ENCODE data around the gene CDIP1.

The CDIP1 gene

DNA sequence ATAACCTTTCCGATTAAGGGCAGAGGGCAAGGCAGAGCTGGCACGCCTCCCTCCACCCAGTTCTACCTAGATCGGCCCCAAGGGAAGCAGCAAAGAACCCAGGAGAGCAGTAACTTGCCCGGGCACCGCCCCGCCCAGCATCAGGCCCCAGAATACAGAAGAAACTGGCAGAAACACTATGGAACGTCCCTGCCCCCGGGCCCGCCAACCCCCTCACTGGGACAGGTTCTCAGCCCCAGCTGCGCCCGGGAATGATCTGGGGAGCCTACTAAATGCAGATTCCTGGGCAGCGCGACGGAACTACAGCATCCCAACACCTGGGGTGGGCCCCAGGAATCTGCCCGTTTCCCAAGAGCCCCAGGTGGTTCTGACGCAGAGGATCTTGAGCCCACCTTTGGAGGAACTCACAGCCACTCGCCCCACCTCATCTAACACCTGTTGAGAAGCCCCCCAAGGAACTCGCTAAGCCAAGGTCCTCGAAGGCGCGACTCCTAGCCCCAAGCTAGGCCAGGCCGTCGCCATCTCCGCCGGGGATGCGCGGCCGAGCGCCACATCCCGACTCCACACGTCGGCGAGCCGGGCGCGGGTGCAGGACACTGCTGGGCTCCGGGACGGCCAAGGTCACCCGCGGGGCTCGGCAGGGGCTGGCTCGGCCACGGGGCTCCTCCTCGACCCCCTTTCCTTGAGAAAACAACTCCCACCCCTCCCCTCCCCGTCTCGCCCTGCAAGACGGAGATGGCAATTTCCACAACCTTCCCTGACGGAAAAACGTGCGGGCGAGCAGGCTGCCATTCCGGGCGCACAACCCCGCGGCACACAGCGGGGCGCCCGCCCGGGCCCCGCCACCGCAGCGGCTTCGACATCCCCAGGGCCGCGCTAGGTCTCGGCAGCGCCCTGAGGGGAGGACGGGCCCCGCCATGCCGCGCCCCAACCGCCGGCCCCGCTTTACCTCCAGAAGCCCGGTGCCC is 913 bp downstream of the CDIP1 start:
- no peaks in the 10 kb centered on the region for H3K36me3 ChIP-seq (ENCODE audit: insufficient read depth, low read length)
- H3K4me3 ChIP-seq (ENCODE audit: low read length), result peak overlapping the region; percentile 82
- H3K27me3 ChIP-seq (ENCODE audit: control insufficient read depth, insufficient read depth, low read length), result no peaks in the 10 kb centered on the region
- peaks cover 4% of the 10 kb centered on the region for H3K9me3 ChIP-seq (replicated peaks; ENCODE audit: low read length)
- peak overlapping the region; percentile 78 for H3K9ac ChIP-seq (ENCODE audit: low read depth, low read length)
- peaks cover 4% of the 10 kb centered on the region for H3K4me1 ChIP-seq (ENCODE audit: control insufficient read depth, insufficient read depth, low read length)
- peak overlapping the region; percentile 86 for H3K4me2 ChIP-seq (ENCODE audit: low read length)

GRCh38 chr16:4536391-4537106 is 2.0 kb downstream of the CDIP1 start:
- peaks cover 4% of the 10 kb centered on the region for H3K4me1 ChIP-seq (ENCODE audit: control insufficient read depth, insufficient read depth, low read length)
- no peak overlapping the region for H3K4me3 ChIP-seq (ENCODE audit: low read length)
- no peak overlapping the region for H3K9ac ChIP-seq (ENCODE audit: low read depth, low read length)

GRCh38 chr16:4535627-4536108 is 2.9 kb downstream of the CDIP1 start:
- no peaks in the 10 kb centered on the region for H3K36me3 ChIP-seq (ENCODE audit: insufficient read depth, low read length)
- H3K9ac ChIP-seq (ENCODE audit: low read depth, low read length), result no peak overlapping the region
- no peaks in the 10 kb centered on the region for H3K27me3 ChIP-seq (ENCODE audit: control insufficient read depth, insufficient read depth, low read length)
- H3K4me1 ChIP-seq (ENCODE audit: control insufficient read depth, insufficient read depth, low read length), result peaks cover 4% of the 10 kb centered on the region
- H3K4me3 ChIP-seq (ENCODE audit: low read length), result no peak overlapping the region
- peaks cover 4% of the 10 kb centered on the region for H3K9me3 ChIP-seq (replicated peaks; ENCODE audit: low read length)
- no peak overlapping the region for H3K4me2 ChIP-seq (ENCODE audit: low read length)

More at GRCh38 chr16:4536391-4537106, 2.0 kb downstream of the CDIP1 start:
- Histone ChIP-seq H3K4me2 (ENCODE audit: low read length) (no peak overlapping the region), H3K36me3 (ENCODE audit: insufficient read depth, low read length) (no peaks in the 10 kb centered on the region), H3K9me3 (replicated peaks; ENCODE audit: low read length) (peaks cover 4% of the 10 kb centered on the region), H3K27me3 (ENCODE audit: control insufficient read depth, insufficient read depth, low read length) (no peaks in the 10 kb centered on the region)

- Histone ChIP-seq H3K4me3 (ENCODE audit: low read length) (no peak overlapping the region), H3K9ac (ENCODE audit: low read depth, low read length) (no peak overlapping the region), H3K27me3 (ENCODE audit: control insufficient read depth, insufficient read depth, low read length) (no peaks in the 10 kb centered on the region), H3K4me2 (ENCODE audit: low read length) (no peak overlapping the region), H3K9me3 (replicated peaks; ENCODE audit: low read length) (peaks cover 4% of the 10 kb centered on the region), H3K36me3 (ENCODE audit: insufficient read depth, low read length) (no peaks in the 10 kb centered on the region), H3K4me1 (ENCODE audit: control insufficient read depth, insufficient read depth, low read length) (peaks cover 4% of the 10 kb centered on the region)
Observed at GRCh38 chr16:4534151-4534790, 4.3 kb downstream of the CDIP1 start.

GRCh38 chr16:4533490-4533889 is 5.1 kb downstream of the CDIP1 start:
- Histone ChIP-seq H3K36me3 (ENCODE audit: insufficient read depth, low read length) (no peaks in the 10 kb centered on the region), H3K9me3 (replicated peaks; ENCODE audit: low read length) (no peaks in the 10 kb centered on the region), H3K4me1 (ENCODE audit: control insufficient read depth, insufficient read depth, low read length) (peaks cover 4% of the 10 kb centered on the region), H3K9ac (ENCODE audit: low read depth, low read length) (no peak overlapping the region), H3K4me2 (ENCODE audit: low read length) (no peak overlapping the region), H3K27me3 (ENCODE audit: control insufficient read depth, insufficient read depth, low read length) (no peaks in the 10 kb centered on the region), H3K4me3 (ENCODE audit: low read length) (no peak overlapping the region)

DNA sequence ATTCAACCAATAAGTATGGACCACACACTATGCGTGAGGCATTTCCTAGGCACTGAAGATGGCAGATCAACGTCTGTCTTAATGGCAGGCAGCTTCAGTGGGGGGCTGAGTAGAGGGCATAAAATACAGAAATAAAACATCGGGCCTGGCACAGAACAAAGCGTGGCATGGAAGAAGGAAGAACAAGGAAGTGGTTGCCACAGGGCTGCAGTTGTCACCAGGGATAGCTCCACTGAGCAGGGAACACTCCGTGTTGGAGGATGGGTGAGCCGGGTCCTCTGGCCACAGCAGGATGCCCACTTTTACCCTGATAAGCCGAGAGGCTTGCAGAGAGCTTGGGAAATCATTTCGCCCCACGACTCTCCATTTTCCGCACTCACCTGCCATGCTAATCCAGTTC is 6.3 kb downstream of the CDIP1 start:
- Histone ChIP-seq H3K27me3 (ENCODE audit: control insufficient read depth, insufficient read depth, low read length) (no peaks in the 10 kb centered on the region), H3K9me3 (replicated peaks; ENCODE audit: low read length) (no peaks in the 10 kb centered on the region), H3K9ac (ENCODE audit: low read depth, low read length) (no peak overlapping the region), H3K4me1 (ENCODE audit: control insufficient read depth, insufficient read depth, low read length) (no peaks in the 10 kb centered on the region), H3K4me3 (ENCODE audit: low read length) (no peak overlapping the region), H3K36me3 (ENCODE audit: insufficient read depth, low read length) (no peaks in the 10 kb centered on the region), H3K4me2 (ENCODE audit: low read length) (no peak overlapping the region)

GRCh38 chr16:4531811-4532210 is 6.8 kb downstream of the CDIP1 start:
- H3K4me2 ChIP-seq (ENCODE audit: low read length), result no peak overlapping the region
- H3K27me3 ChIP-seq (ENCODE audit: control insufficient read depth, insufficient read depth, low read length), result no peaks in the 10 kb centered on the region
- no peaks in the 10 kb centered on the region for H3K36me3 ChIP-seq (ENCODE audit: insufficient read depth, low read length)
- H3K9ac ChIP-seq (ENCODE audit: low read depth, low read length), result no peak overlapping the region
- H3K4me3 ChIP-seq (ENCODE audit: low read length), result no peak overlapping the region
- H3K9me3 ChIP-seq (replicated peaks; ENCODE audit: low read length), result no peaks in the 10 kb centered on the region
- no peaks in the 10 kb centered on the region for H3K4me1 ChIP-seq (ENCODE audit: control insufficient read depth, insufficient read depth, low read length)

GRCh38 chr16:4529085-4530060 is 9.2 kb downstream of the CDIP1 start:
- Histone ChIP-seq H3K4me3 (ENCODE audit: low read length) (no peak overlapping the region), H3K9ac (ENCODE audit: low read depth, low read length) (no peak overlapping the region), H3K4me2 (ENCODE audit: low read length) (no peak overlapping the region)

GRCh38 chr16:4525634-4526277 is 12.8 kb downstream of the CDIP1 start:
- H3K4me3 ChIP-seq (ENCODE audit: low read length), result no peak overlapping the region
- no peaks in the 10 kb centered on the region for H3K4me1 ChIP-seq (ENCODE audit: control insufficient read depth, insufficient read depth, low read length)
- no peak overlapping the region for H3K4me2 ChIP-seq (ENCODE audit: low read length)
- no peaks in the 10 kb centered on the region for H3K36me3 ChIP-seq (ENCODE audit: insufficient read depth, low read length)
- no peak overlapping the region for H3K9ac ChIP-seq (ENCODE audit: low read depth, low read length)
- no peaks in the 10 kb centered on the region for H3K27me3 ChIP-seq (ENCODE audit: control insufficient read depth, insufficient read depth, low read length)
- no peaks in the 10 kb centered on the region for H3K9me3 ChIP-seq (replicated peaks; ENCODE audit: low read length)

More at GRCh38 chr16:4529085-4530060, 9.2 kb downstream of the CDIP1 start:
- Histone ChIP-seq H3K36me3 (ENCODE audit: insufficient read depth, low read length) (no peaks in the 10 kb centered on the region), H3K9me3 (replicated peaks; ENCODE audit: low read length) (no peaks in the 10 kb centered on the region), H3K27me3 (ENCODE audit: control insufficient read depth, insufficient read depth, low read length) (no peaks in the 10 kb centered on the region), H3K4me1 (ENCODE audit: control insufficient read depth, insufficient read depth, low read length) (no peaks in the 10 kb centered on the region)

DNA sequence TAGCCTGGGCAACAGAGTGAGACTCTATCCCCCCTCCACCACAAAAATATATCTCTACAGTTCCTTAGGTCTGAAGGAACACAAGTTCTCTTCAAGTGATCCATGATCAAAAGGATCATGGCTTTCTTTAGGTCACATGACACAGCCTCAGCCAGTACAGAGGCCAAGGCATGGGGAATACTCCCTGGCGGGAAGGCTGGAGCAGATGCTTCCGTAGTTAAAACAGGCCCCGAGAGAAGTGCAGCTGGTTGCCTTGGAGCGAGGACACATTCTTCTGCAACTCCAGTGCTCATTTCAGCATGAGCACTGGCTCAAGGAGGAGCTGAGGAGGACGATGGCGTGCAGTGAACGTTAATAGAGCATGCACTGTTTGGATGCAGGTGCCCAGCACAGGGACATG is 13.5 kb downstream of the CDIP1 start:
- H3K36me3 ChIP-seq (ENCODE audit: insufficient read depth, low read length), result no peaks in the 10 kb centered on the region
- no peaks in the 10 kb centered on the region for H3K4me1 ChIP-seq (ENCODE audit: control insufficient read depth, insufficient read depth, low read length)
- H3K9me3 ChIP-seq (replicated peaks; ENCODE audit: low read length), result no peaks in the 10 kb centered on the region
- no peak overlapping the region for H3K9ac ChIP-seq (ENCODE audit: low read depth, low read length)
- H3K4me2 ChIP-seq (ENCODE audit: low read length), result no peak overlapping the region
- no peaks in the 10 kb centered on the region for H3K27me3 ChIP-seq (ENCODE audit: control insufficient read depth, insufficient read depth, low read length)
- H3K4me3 ChIP-seq (ENCODE audit: low read length), result no peak overlapping the region
